ENCODE results near the gene CHST5.
"Not testable (repeated sequence)": the region's sequence is repeated elsewhere in the genome, so short reads cannot be mapped to it uniquely, and the experiment has no call there.

The CHST5 gene

GRCh38 chr16:75529056-75529905, 6.6 kb downstream of the CHST5 start:
- Histone ChIP-seq H3K27me3 (ENCODE audit: insufficient read depth, poor library complexity, severe bottlenecking) (no peaks in the 10 kb centered on the region), H3K4me1 (ENCODE audit: insufficient read depth, poor library complexity, severe bottlenecking) (no peaks in the 10 kb centered on the region), H3K9me3 (ENCODE audit: severe bottlenecking) (no peaks in the 10 kb centered on the region), H3K36me3 (ENCODE audit: low read depth) (no peaks in the 10 kb centered on the region), H3K4me3 (ENCODE audit: severe bottlenecking) (no peak overlapping the region), H3K27ac (ENCODE audit: poor library complexity, severe bottlenecking) (no peak overlapping the region)
- ATAC-seq (ENCODE audit: low read depth), result no peak
- no peak for TF ChIP-seq CTCF (IDR thresholded peaks at IDR 0.05; ENCODE audit: poor library complexity, severe bottlenecking)
- no peak for DNase-seq (ENCODE audit: low spot score)

GRCh38 chr16:75527825-75528299, 8.0 kb downstream of the CHST5 start:
- DNase-seq (ENCODE audit: low spot score), result no peak

GRCh38 chr16:75526032-75526790, 9.7 kb downstream of the CHST5 start:
- H3K27ac ChIP-seq (ENCODE audit: poor library complexity, severe bottlenecking), result no peak overlapping the region
- no peak for TF ChIP-seq CTCF (IDR thresholded peaks at IDR 0.05; ENCODE audit: poor library complexity, severe bottlenecking)
- no peaks in the 10 kb centered on the region for H3K36me3 ChIP-seq (ENCODE audit: low read depth)
- H3K4me3 ChIP-seq (ENCODE audit: severe bottlenecking), result no peak overlapping the region
- H3K4me1 ChIP-seq (ENCODE audit: insufficient read depth, poor library complexity, severe bottlenecking), result no peaks in the 10 kb centered on the region
- DNase-seq (ENCODE audit: low spot score) (no peak), ATAC-seq (ENCODE audit: low read depth) (no peak)
- no peaks in the 10 kb centered on the region for H3K9me3 ChIP-seq (ENCODE audit: severe bottlenecking)
- H3K27me3 ChIP-seq (ENCODE audit: insufficient read depth, poor library complexity, severe bottlenecking), result no peaks in the 10 kb centered on the region

More at GRCh38 chr16:75527825-75528299, 8.0 kb downstream of the CHST5 start:
- no peaks in the 10 kb centered on the region for H3K36me3 ChIP-seq (ENCODE audit: low read depth)
- H3K4me1 ChIP-seq (ENCODE audit: insufficient read depth, poor library complexity, severe bottlenecking), result no peaks in the 10 kb centered on the region
- no peaks in the 10 kb centered on the region for H3K27me3 ChIP-seq (ENCODE audit: insufficient read depth, poor library complexity, severe bottlenecking)
- H3K27ac ChIP-seq (ENCODE audit: poor library complexity, severe bottlenecking), result no peak overlapping the region
- H3K4me3 ChIP-seq (ENCODE audit: severe bottlenecking), result no peak overlapping the region
- H3K9me3 ChIP-seq (ENCODE audit: severe bottlenecking), result no peaks in the 10 kb centered on the region
- no peak for TF ChIP-seq CTCF (IDR thresholded peaks at IDR 0.05; ENCODE audit: poor library complexity, severe bottlenecking)
- ATAC-seq (ENCODE audit: low read depth), result no peak

DNA sequence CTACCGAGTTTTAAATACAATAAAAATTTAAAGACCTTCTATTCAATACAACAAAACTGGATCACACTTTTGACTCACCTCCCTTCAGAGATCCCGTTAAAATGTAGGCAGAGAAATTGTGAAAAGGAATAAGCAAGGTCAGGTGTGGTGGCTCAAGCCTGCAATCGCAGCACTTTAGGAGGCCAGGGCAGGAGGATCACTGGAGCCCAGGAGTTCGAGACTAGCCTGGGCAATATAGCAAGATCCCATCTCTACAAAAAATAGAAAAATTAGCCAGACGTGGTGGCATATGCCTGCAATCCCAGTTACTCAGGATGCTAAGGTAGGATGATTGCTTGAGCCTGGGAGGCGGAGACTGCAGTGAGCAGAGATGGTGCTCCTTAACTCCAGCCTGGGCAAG, 16.7 kb downstream of the CHST5 start:
- no peak for TF ChIP-seq CTCF (IDR thresholded peaks at IDR 0.05; ENCODE audit: poor library complexity, severe bottlenecking)
- no peak for DNase-seq (ENCODE audit: low spot score)
- H3K9me3 ChIP-seq (ENCODE audit: severe bottlenecking), result no peaks in the 10 kb centered on the region

GRCh38 chr16:75516189-75516966, 19.5 kb downstream of the CHST5 start:
- Histone ChIP-seq H3K4me3 (ENCODE audit: severe bottlenecking) (peak overlapping the region; percentile 71), H3K27ac (ENCODE audit: poor library complexity, severe bottlenecking) (peak overlapping the region; percentile 64)
- not testable (repeated sequence) for H3K4me1 ChIP-seq (ENCODE audit: insufficient read depth, poor library complexity, severe bottlenecking); DNase-seq (ENCODE audit: low spot score); H3K27me3 ChIP-seq (ENCODE audit: insufficient read depth, poor library complexity, severe bottlenecking); H3K36me3 ChIP-seq (ENCODE audit: low read depth); H3K9me3 ChIP-seq (ENCODE audit: severe bottlenecking)
- ATAC-seq (ENCODE audit: low read depth), result peak; percentile 38

More for the DNA sequence above, 16.7 kb downstream of the CHST5 start:
- no peak overlapping the region for H3K4me3 ChIP-seq (ENCODE audit: severe bottlenecking)
- ATAC-seq (ENCODE audit: low read depth), result no peak
- H3K27me3 ChIP-seq (ENCODE audit: insufficient read depth, poor library complexity, severe bottlenecking), result no peaks in the 10 kb centered on the region
- peaks cover 3% of the 10 kb centered on the region for H3K4me1 ChIP-seq (ENCODE audit: insufficient read depth, poor library complexity, severe bottlenecking)
- H3K36me3 ChIP-seq (ENCODE audit: low read depth), result no peaks in the 10 kb centered on the region
- H3K27ac ChIP-seq (ENCODE audit: poor library complexity, severe bottlenecking), result no peak overlapping the region
